ENCODE measurements around the gene DUSP1. TPM values are rescaled to one million over a fixed set of nuclear protein-coding genes. Genes with fewer than 3 reads are reported as not detected.

DUSP1 gene
- total RNA-seq, 1 donor from 2014 or later: 227 TPM

GRCh38 chr5:172728481-172729241 lies 42.3 kb downstream of the DUSP1 start:
- no peak overlapping the region for H3K4me3 ChIP-seq (ENCODE audit: low read depth, low read length)
- no peak for DNase-seq (ENCODE audit: low read depth)
- no peak for TF ChIP-seq CTCF (IDR thresholded peaks at IDR 0.05; ENCODE audit: insufficient read depth, low read length, poor library complexity, severe bottlenecking)
- no peaks in the 10 kb centered on the region for H3K27me3 ChIP-seq (ENCODE audit: control insufficient read depth, insufficient read depth, low read length)
- H3K36me3 ChIP-seq (ENCODE audit: control insufficient read depth, insufficient read depth, low read length): no peaks in the 10 kb centered on the region

- H3K4me3 ChIP-seq (ENCODE audit: low read depth, low read length): no peak overlapping the region
- DNase-seq (ENCODE audit: low read depth): no peak
- no peaks in the 10 kb centered on the region for H3K27me3 ChIP-seq (ENCODE audit: control insufficient read depth, insufficient read depth, low read length)
- no peaks in the 10 kb centered on the region for H3K36me3 ChIP-seq (ENCODE audit: control insufficient read depth, insufficient read depth, low read length)
- no peak for TF ChIP-seq CTCF (IDR thresholded peaks at IDR 0.05; ENCODE audit: insufficient read depth, low read length, poor library complexity, severe bottlenecking)
Measured at GRCh38 chr5:172727551-172727950, 43.4 kb downstream of the DUSP1 start.

- no peak for TF ChIP-seq CTCF (IDR thresholded peaks at IDR 0.05; ENCODE audit: insufficient read depth, low read length, poor library complexity, severe bottlenecking)
- Histone ChIP-seq H3K27me3 (ENCODE audit: control insufficient read depth, insufficient read depth, low read length) (no peaks in the 10 kb centered on the region), H3K36me3 (ENCODE audit: control insufficient read depth, insufficient read depth, low read length) (no peaks in the 10 kb centered on the region), H3K4me3 (ENCODE audit: low read depth, low read length) (no peak overlapping the region)
- no peak for DNase-seq (ENCODE audit: low read depth)
Measured at GRCh38 chr5:172726966-172727365, 44.0 kb downstream of the DUSP1 start.

- Histone ChIP-seq H3K27me3 (ENCODE audit: control insufficient read depth, insufficient read depth, low read length) (no peaks in the 10 kb centered on the region), H3K4me3 (ENCODE audit: low read depth, low read length) (no peak overlapping the region), H3K36me3 (ENCODE audit: control insufficient read depth, insufficient read depth, low read length) (no peaks in the 10 kb centered on the region)
- no peak for TF ChIP-seq CTCF (IDR thresholded peaks at IDR 0.05; ENCODE audit: insufficient read depth, low read length, poor library complexity, severe bottlenecking)
- no peak for DNase-seq (ENCODE audit: low read depth)
Measured at GRCh38 chr5:172725785-172726184, 45.2 kb downstream of the DUSP1 start.

GRCh38 chr5:172725273-172725672 lies 45.7 kb downstream of the DUSP1 start:
- Histone ChIP-seq H3K4me3 (ENCODE audit: low read depth, low read length) (no peak overlapping the region), H3K36me3 (ENCODE audit: control insufficient read depth, insufficient read depth, low read length) (no peaks in the 10 kb centered on the region), H3K27me3 (ENCODE audit: control insufficient read depth, insufficient read depth, low read length) (no peaks in the 10 kb centered on the region)
- no peak for DNase-seq (ENCODE audit: low read depth)
- no peak for TF ChIP-seq CTCF (IDR thresholded peaks at IDR 0.05; ENCODE audit: insufficient read depth, low read length, poor library complexity, severe bottlenecking)
